ENCODE data around the gene ABCA4. TPM values are rescaled to one million over a fixed set of nuclear protein-coding genes. Genes with fewer than 3 reads are reported as not detected.

The ABCA4 gene
- total and polyA plus RNA-seq, 2 of the 8 experiments (the other 6 are each of a cell fraction or from before 2014, with no cell fraction given): 0.06 TPM; not detected in 1

- H4K20me1 ChIP-seq (replicated peaks in 1 of 2; ENCODE audit: control insufficient read depth in 1 of 2, insufficient read depth in 2 of 2, low read length in 2 of 2): peaks cover 0 to 9% of the 10 kb centered on the region in 2 experiments
- no peaks in the 10 kb centered on the region for H3K79me1 ChIP-seq (ENCODE audit: low read depth, low read length)
- H3K9me3 ChIP-seq (ENCODE audit: insufficient read depth in 2 of 2, low read depth in 1 of 2, low read length in 1 of 2): no peaks in the 10 kb centered on the region
- H3K14ac ChIP-seq (ENCODE audit: insufficient read length): no peak overlapping the region
- no peak overlapping the region for H3K4me3 ChIP-seq (ENCODE audit: extremely low read depth in 1 of 4, insufficient read depth in 2 of 4, low read depth in 3 of 4, low read length in 4 of 4)
- H3K4me1 ChIP-seq (replicated peaks in 1 of 4; ENCODE audit: control insufficient read depth in 3 of 4, insufficient read depth in 4 of 4, low read length in 3 of 4): 0 out of 7 replicates have a peak, but pooled peaks cover 0 to 4% (median 0%) of the 10 kb centered on the region in 4 experiments
- no peak overlapping the region for H4K8ac ChIP-seq (ENCODE audit: extremely low read depth, insufficient read depth, low read length)
- H2AK5ac ChIP-seq (ENCODE audit: low read depth, low read length): no peak overlapping the region
- no peak overlapping the region for H3K18ac ChIP-seq (ENCODE audit: extremely low read depth, low read length)
- no peak overlapping the region for H2BK120ac ChIP-seq (replicated peaks; ENCODE audit: low read depth, low read length)
- POLR2A ChIA-PET (ENCODE audit: partially characterized antibody): interaction anchor here (2.1 kb wide), 1 partner anchor 9 kb away, joined by 4 read pairs; no protein-coding TSS in a partner anchor
- 82% methylated on average over 2 of the region's 2 CpGs; no CpG with 5 or more reads in 1 of the 2 experiments for WGBS, 2 experiments (ENCODE audit: extremely low coverage in 1 of 2, insufficient coverage in 1 of 2, insufficient read length in 1 of 2, insufficient replicate concordance in 2 of 2, low coverage in 1 of 2, low lambda C conversion rate in 2 of 2, missing lambda C conversion rate in 1 of 2)
- H3K36me3 ChIP-seq (ENCODE audit: control insufficient read depth in 2 of 4, insufficient read depth in 4 of 4, low read length in 3 of 4): no peaks in the 10 kb centered on the region
- H3K23ac ChIP-seq (ENCODE audit: insufficient read length): no peak overlapping the region
- no peak overlapping the region for H2BK5ac ChIP-seq (ENCODE audit: low read depth, low read length)
- H2BK15ac ChIP-seq (ENCODE audit: low read length): no peak overlapping the region
- H3K56ac ChIP-seq (replicated peaks; ENCODE audit: insufficient read length, low read depth, low read length): no peak overlapping the region
- no peak overlapping the region for H3K9ac ChIP-seq (replicated peaks in 1 of 4; ENCODE audit: extremely low read depth in 1 of 4, low read depth in 3 of 4, low read length in 3 of 4)
- H4K91ac ChIP-seq (replicated peaks; ENCODE audit: insufficient read length, low read length): no peak overlapping the region
- CTCF ChIA-PET (ENCODE audit: partially characterized antibody): interaction anchor here (0.6 to 12.6 kb wide), 10 partner anchors 11 to 263 kb away, joined by 3 to 119 read pairs (median 4); no protein-coding TSS in a partner anchor
- H3K23me2 ChIP-seq (ENCODE audit: low read depth, low read length): no peaks in the 10 kb centered on the region
- no peak overlapping the region for H3K4me2 ChIP-seq (ENCODE audit: insufficient read depth in 1 of 2, low read depth in 2 of 2, low read length in 2 of 2)
- no peak overlapping the region for H3K27ac ChIP-seq (ENCODE audit: low read depth, low read length)
- no peak overlapping the region for H4K5ac ChIP-seq (ENCODE audit: insufficient read length, low read depth, low read length)
- H3K27me3 ChIP-seq (replicated peaks in 1 of 4; ENCODE audit: control insufficient read depth in 3 of 4, extremely low read depth in 1 of 4, insufficient read depth in 3 of 4, low read length in 3 of 4): peaks cover 37 to 50% (median 45%) of the 10 kb centered on the region in 4 experiments
- H3K4ac ChIP-seq (replicated peaks; ENCODE audit: insufficient read length, low read depth, low read length): no peak overlapping the region
- no peaks in the 10 kb centered on the region for H3K79me2 ChIP-seq (ENCODE audit: control insufficient read depth in 1 of 2, insufficient read depth in 2 of 2, low read length in 2 of 2)
- FAIRE-seq: no peak
- no peak overlapping the region for H2BK20ac ChIP-seq (ENCODE audit: low read length)
- no peak for DNase-seq (ENCODE audit: low read depth in 1 of 2, low spot score in 2 of 2)
- H2AFZ ChIP-seq (ENCODE audit: low read length): no peak overlapping the region
- H2BK12ac ChIP-seq (ENCODE audit: low read depth, low read length): no peak overlapping the region
- TF ChIP-seq KDM5A (IDR thresholded peaks at IDR 0.05; ENCODE audit: low read length) (no peak), RAD21 (IDR thresholded peaks at IDR 0.05 in 1 of 2, conservative IDR thresholded peaks at IDR 0.05 in 1 of 2; ENCODE audit: low read depth in 2 of 2, low read length in 2 of 2) (no peak), EZH2 (IDR thresholded peaks at IDR 0.05; ENCODE audit: low read depth, low read length, severe bottlenecking) (no peak), NANOG (IDR thresholded peaks at IDR 0.05; ENCODE audit: insufficient read depth, low read depth, low read length, poor library complexity, severe bottlenecking) (no peak), HDAC6 (IDR thresholded peaks at IDR 0.05; ENCODE audit: low read depth, low read length) (no peak), JUN (IDR thresholded peaks at IDR 0.05; ENCODE audit: low read depth, low read length) (no peak), FOSL1 (IDR thresholded peaks at IDR 0.05; ENCODE audit: insufficient read depth, low read depth, low read length) (no peak), ATF2 (IDR thresholded peaks at IDR 0.05; ENCODE audit: low read length) (no peak), YY1 (IDR thresholded peaks at IDR 0.05; ENCODE audit: low read depth, low read length) (no peak), EP300 (IDR thresholded peaks at IDR 0.05; ENCODE audit: borderline replicate concordance in 1 of 2, low read depth in 2 of 2, low read length in 2 of 2) (no peak), SP1 (IDR thresholded peaks at IDR 0.05; ENCODE audit: low read depth, low read length) (no peak)
Measured at GRCh38 chr1:94071976-94072375, 49.0 kb downstream of the ABCA4 start.
